HG03175 (cell line): ENCODE results near the gene MARCHF3.
"Not testable (repeated sequence)": the region's sequence is repeated elsewhere in the genome, so short reads cannot be mapped to it uniquely, and the experiment has no call there.

Source experiments
- ATAC-seq: cut with Tn5 transposase; IDR thresholded peaks from one replicate; pipeline ENCODE4 v1.9.1; 2021; ENCODE audit warnings: mild to moderate bottlenecking, moderate library complexity; ENCODE audit not compliant: unreplicated experiment

Gene MARCHF3

GRCh38 chr5:126961702-126962101 lies 68.7 kb downstream of the MARCHF3 start:
- ATAC-seq, result peak; percentile 82

GRCh38 chr5:126961128-126961527 lies 69.2 kb downstream of the MARCHF3 start:
- no peak for ATAC-seq

- ATAC-seq, result no peak
Measured at GRCh38 chr5:126959188-126959587, 71.2 kb downstream of the MARCHF3 start.

- ATAC-seq, result no peak
Measured at GRCh38 chr5:126956991-126957390, 73.4 kb downstream of the MARCHF3 start.

- ATAC-seq, result no peak
Measured at GRCh38 chr5:126954981-126955380, 75.4 kb downstream of the MARCHF3 start.

- ATAC-seq, result no peak
Measured at GRCh38 chr5:126953640-126954039, 76.7 kb downstream of the MARCHF3 start.

GRCh38 chr5:126949475-126949874 lies 80.9 kb downstream of the MARCHF3 start:
- no peak for ATAC-seq

- ATAC-seq, result no peak
Measured at GRCh38 chr5:126948453-126948852, 81.9 kb downstream of the MARCHF3 start.

- peak; percentile 20 for ATAC-seq
Measured at GRCh38 chr5:126948011-126948355, 82.4 kb downstream of the MARCHF3 start.

GRCh38 chr5:126947146-126948010 lies 83.0 kb downstream of the MARCHF3 start:
- ATAC-seq, result peak; percentile 92

- ATAC-seq, result not testable (repeated sequence)
Measured at GRCh38 chr5:126942908-126943307, 87.5 kb downstream of the MARCHF3 start.

- ATAC-seq, result no peak
Measured at GRCh38 chr5:126941403-126941802, 89.0 kb downstream of the MARCHF3 start.

- ATAC-seq, result no peak
Measured at GRCh38 chr5:126939887-126940286, 90.5 kb downstream of the MARCHF3 start.

GRCh38 chr5:126938466-126938865 lies 91.9 kb downstream of the MARCHF3 start:
- ATAC-seq, result no peak

GRCh38 chr5:126937771-126938170 lies 92.6 kb downstream of the MARCHF3 start:
- no peak for ATAC-seq

GRCh38 chr5:126936775-126937418 lies 93.5 kb downstream of the MARCHF3 start:
- ATAC-seq, result no peak

GRCh38 chr5:126931963-126932660 lies 98.2 kb downstream of the MARCHF3 start:
- ATAC-seq, result no peak

- ATAC-seq, result no peak
Measured at GRCh38 chr5:126928041-126928440, 102.3 kb downstream of the MARCHF3 start.

- ATAC-seq, result no peak
Measured at GRCh38 chr5:126927429-126927828, 102.9 kb downstream of the MARCHF3 start.

GRCh38 chr5:126926187-126926586 lies 104.2 kb downstream of the MARCHF3 start:
- ATAC-seq, result no peak

- no peak for ATAC-seq
Measured at GRCh38 chr5:126925482-126925881, 104.9 kb downstream of the MARCHF3 start.
